Cardiac fibroblast (primary cell): ENCODE data around the gene DYRK1B.

Source experiments
- DNase-seq, 2 donors: peaks; one replicate each; pipeline versions ENCODE4 v3.0.0 to v3.0.0-alpha.2; 2010; ENCODE audit warnings: low read depth in 2 of 2
- H3K4me3 ChIP-seq, 2 donors: replicated peaks in 1 of 2; 1 replicate in 1 of 2; 2 replicates in 1 of 2; pipeline ENCODE4 v1.5.1; 2011; ENCODE audit warnings: low read depth in 2 of 2, low read length in 2 of 2, mild to moderate bottlenecking in 2 of 2, moderate library complexity in 1 of 2
- CTCF ChIP-seq: IDR thresholded peaks from one replicate; pipeline ENCODE4 v1.5.1; 2011; ENCODE audit warnings: low read depth, mild to moderate bottlenecking, low read length, inconsistent platforms

DYRK1B gene

GRCh38 chr19:39795001-39795400 lies 39.0 kb downstream of the DYRK1B start:
- no peak for DNase-seq
- H3K4me3 ChIP-seq: no peak overlapping the region
- TF ChIP-seq CTCF: no peak

GRCh38 chr19:39792999-39793546 lies 40.9 kb downstream of the DYRK1B start:
- peak; percentile 96 for TF ChIP-seq CTCF
- peak; percentile 87 to 90 for DNase-seq
- H3K4me3 ChIP-seq: peak overlapping the region; percentile 48 to 56

GRCh38 chr19:39788244-39788643 lies 45.7 kb downstream of the DYRK1B start:
- no peak overlapping the region for H3K4me3 ChIP-seq
- no peak for TF ChIP-seq CTCF
- no peak for DNase-seq

- H3K4me3 ChIP-seq: no peak overlapping the region
- TF ChIP-seq CTCF: no peak
- no peak for DNase-seq
Measured at GRCh38 chr19:39780894-39781293, 53.1 kb downstream of the DYRK1B start.

GRCh38 chr19:39778763-39779162 lies 55.2 kb downstream of the DYRK1B start, which contains the start of gene LEUTX:
LEUTX (plus strand) TSS chr19:39778854; CDS start chr19:39778921, 67 bp downstream.
- DNase-seq: no peak
- TF ChIP-seq CTCF: no peak
- H3K4me3 ChIP-seq: no peak within 1 kb of the TSS
